Hematopoietic multipotent progenitor cell treated with erythropoietin and hydrocortisone succinate and interleukin-3 and kit ligand, for 8 days (in vitro differentiated cells): ENCODE measurements around the gene VWF.

Experiments used
- DNase-seq: peaks from one replicate; pipeline ENCODE4 v3.0.0-alpha.2; 2015

VWF gene

GRCh38 chr12:6056406-6057240 lies 67.8 kb downstream of the VWF start:
- peak; percentile 4 for DNase-seq

DNA sequence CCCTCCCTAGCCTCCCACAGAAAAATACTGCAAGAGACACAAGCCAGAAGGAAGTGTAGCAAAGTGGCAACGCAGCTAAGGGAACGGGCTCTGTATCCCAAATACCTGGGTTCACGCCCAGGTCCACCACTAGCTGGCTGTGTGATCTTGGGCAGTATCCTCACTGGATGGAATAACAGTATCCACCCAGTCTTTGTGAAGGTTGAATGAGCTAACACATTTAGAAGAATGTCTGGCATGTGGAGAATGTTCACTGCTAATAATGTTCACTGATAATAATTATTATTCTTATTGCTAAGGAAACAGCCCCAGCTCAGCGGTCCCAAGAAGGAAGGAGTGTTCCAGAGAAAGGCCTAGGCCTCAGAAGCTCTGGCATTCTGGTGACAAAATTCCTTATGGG lies 70.9 kb downstream of the VWF start:
- no peak for DNase-seq

GRCh38 chr12:6052940-6053329 lies 71.5 kb downstream of the VWF start:
- DNase-seq = no peak

DNA sequence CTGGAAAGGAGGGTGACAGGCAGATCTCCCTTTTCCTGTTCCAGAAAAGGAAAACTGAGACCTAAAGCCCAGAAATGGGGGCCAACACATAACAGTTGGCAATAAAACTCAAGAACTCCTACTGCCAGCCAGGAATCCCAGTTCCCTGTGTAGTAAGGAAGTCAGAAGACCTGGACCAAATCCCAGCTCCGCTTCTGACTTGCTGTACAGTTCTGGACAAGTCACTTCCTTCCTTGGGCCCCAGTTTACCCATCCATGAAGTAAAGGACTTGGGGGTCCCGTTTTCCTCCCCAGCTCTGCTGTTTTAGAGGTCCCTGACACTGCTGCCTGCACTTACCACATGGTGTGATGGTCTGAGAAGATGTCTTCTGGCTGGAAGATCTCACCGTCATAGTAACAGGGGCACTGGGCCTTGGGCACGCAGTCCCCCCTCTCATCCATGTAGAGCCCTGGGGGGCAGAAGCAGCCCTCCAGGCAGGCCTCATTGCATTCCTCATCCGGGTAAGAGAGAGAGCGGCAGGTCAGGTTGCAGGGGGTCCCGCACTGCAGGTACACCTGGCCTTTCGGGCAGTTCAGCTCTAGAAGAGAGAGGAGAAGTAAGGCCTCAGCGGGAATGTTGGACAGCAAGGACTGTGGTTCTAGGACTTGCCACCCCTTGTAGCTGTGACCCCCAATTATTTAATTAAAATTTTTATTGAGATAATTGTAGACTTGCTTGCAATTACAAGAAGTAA lies 72.1 kb downstream of the VWF start:
- DNase-seq = no peak

DNA sequence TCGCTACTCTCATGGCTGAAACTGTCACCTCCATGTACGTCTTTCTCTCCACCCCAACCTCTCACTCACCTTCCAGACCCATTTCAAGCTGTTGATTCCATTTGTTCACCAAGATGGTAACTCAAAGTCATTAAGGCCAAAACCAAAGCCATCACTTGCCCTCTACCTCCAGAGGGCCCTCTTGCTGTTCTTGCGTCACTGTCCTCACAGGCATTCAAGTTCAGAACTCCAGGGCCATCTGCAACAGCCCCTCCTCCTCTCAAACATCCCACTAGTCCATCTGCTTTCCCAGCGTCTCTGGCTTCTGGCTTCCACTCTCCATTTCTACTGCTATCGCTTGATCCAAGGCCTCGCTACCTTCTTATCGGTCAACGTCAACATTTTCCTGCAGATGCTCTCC lies 74.5 kb downstream of the VWF start:
- no peak for DNase-seq

DNA sequence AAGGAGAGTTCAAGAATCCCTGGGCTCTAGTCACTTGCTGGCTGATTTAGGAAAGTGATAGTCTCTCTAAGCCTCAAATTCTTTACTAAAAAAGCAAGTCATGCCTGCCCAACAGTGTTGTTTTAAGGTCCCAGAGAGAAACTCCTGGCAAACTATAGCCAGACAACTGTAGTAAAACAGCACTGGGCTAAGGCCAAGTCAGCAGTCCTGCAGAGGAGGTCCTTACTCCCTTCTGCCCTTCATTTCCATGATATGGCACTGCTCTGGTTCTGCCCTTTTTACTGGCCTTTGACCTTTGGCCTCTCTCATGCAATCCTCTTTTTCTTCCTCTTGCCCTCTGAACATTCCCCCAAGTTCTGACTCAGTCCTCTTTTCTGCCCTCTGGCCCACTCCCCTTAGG lies 74.9 kb downstream of the VWF start:
- DNase-seq = no peak

DNA sequence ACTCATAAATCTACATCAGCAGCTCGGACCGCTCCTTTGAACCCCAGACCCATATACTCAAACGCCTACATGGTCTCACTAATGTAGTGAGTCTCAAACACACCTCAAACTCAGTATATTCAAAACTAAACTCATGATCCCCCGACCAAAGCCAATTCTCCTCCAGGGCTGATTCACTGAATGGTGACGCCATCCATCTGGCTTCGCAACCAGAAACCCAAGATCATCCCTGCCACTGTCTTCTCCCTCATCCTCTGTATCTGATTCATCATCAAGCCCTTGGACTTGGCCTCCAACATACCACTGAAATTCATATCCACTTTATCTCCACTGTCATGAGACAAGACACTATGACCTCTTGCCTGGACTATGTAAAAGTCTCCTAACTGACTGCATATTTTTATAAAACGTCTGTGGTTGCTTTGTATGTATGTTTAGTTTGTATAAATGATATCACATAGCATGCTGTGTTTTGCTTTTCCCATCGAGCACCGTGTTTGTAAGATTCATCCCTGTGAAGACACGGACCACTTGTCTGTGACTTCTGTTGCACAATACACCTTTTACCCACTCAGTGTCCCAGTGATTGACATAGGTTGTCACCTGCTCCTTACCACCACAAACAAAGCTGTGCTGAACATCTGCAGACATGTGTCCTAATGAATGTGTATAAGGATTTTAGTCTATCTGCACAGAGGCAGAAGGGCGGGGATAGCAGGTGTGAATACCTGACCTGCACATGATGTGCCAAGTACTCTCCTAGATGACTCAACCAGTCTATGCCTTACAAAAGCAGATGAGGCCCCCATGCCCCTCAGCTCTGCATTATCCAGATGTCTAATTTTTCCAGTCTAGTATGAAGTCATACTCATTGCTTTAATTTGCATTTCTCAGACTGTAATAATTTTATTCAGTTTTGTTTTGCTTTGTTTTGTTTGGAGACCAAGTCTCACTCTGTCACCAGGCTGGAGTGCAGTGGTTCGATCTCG lies 76.9 kb downstream of the VWF start:
- DNase-seq = no peak

DNA sequence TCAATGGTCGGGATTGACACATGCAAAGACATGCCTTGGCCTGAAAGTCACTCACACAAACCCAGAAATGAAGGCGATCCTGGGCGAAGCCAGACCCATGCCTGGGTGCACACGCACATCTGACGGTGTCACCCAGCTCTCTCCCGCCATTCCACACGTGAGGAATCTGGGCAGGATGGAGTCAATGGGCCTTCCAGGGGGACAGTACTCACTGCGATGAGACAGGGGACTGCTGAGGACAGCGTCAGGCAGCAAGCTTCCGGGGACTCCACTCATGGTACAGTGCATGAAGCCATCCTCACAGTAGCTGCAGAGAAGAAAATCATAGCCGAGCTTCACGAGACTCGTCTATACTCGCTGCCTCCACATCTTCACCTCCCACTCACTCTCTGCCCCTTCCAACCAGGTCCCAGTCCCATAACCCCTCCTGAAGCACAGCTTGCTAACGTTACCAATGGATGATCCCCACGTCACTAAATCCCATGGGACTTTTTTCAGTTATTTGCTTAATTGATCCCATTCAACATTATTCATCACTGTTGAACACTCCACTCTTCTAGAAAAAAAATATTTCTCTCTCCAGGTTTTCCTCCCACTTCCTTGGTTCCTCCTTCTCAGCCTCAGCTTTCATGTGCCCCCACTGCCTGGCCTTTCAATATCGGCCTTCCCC lies 77.8 kb downstream of the VWF start:
- no peak for DNase-seq

DNA sequence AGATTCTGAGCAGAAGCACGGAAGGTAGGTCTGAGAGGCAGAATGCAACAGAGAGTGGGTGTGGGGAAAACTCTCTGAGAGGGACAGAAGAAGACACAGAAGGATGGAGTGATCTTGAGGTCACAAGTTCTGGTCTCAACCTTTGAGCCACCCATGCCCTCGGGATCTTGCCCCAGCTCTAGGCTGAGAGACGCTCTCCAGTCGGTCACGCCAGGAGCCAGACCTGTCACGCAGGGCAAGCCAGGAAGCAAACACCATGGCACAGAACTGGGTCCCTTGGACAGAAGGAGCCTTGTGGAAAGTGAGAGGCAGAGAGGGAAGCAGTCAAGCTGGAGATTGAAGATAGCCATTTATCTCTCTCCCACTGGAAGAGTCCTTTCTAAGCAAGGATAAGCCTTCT lies 79.0 kb downstream of the VWF start:
- DNase-seq = no peak

DNA sequence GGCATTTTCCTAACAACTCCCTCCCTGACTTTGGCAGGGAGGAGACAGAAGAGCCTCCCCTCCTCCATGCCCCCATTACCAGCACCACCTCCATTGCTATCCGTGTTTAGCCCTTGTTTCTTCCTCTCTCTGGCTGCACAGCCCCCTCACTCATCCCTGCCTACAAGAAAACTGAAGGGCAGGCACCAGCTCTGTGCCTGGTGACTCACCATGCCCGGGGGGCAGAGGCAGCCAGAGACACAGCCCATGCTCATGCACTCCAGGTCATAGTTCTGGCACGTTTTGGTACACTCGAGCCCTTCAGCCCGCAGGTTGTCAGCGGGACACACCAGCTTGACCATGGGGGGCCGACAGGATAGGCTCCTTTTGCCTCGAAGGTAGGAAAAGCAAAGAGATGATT lies 80.4 kb downstream of the VWF start:
- no peak for DNase-seq

- no peak for DNase-seq
Measured at GRCh38 chr12:6042446-6042845, 82.0 kb downstream of the VWF start.

DNA sequence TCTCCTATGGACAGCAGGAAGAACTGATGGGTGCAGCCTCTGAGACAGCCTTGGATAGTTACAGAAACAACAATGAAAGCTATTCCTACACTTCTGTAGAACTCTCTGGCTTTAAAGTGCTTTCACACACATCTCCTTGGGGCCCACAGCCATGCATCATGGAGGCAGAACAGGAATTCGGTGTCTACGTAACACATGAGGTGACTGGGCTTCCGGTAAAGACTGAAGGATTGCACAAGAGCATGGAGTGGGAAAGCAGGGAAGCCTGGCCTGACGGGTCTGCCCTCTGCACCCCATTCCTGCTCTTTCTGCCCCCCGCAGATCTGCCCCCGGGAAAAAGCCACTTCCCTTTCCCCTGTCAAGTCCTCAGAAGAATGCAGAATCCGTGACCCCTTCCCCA lies 82.6 kb downstream of the VWF start:
- no peak for DNase-seq

- no peak for DNase-seq
Measured at GRCh38 chr12:6040815-6041214, 83.7 kb downstream of the VWF start.

- peak; percentile 67 for DNase-seq
Measured at GRCh38 chr12:6039894-6040601, 84.4 kb downstream of the VWF start.

DNA sequence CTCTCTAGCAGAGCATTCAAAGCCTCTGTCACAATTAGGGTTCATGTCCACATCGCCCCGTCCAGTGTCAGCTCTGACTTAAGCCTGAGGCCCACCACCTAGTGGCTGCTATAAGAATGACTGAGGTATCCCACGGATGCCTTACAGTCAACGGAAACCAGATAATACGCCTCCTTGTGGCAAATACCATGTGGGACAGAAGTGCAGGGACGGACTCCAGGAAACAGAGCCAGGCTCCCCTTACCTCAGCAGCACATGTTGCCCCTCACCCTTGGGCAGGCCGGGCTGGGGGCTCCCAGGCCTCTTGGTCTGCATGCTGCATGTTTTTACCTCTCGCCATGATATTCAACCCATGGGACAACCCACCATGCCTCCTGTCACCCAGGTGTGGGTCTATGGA lies 86.3 kb downstream of the VWF start:
- peak; percentile 87 for DNase-seq

DNA sequence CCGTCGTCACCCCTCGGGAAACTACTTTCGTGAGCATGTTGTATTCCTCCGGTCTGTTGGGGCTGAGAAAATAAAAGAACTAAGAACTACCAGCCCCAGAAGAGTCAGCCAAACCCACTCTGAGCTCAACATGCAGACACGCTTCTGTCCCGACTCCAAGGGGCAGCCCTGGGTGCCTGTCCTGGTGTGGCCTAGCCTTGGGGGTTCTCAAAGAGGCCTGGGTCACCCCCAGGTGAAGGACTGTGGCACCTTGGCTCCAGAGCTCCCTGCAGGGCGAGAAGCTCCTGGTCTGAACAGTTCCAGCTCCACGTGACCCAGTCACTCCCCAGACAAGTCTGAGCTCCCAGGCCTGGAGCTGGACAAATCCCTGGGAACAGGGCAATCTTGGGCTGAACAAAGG lies 87.0 kb downstream of the VWF start:
- no peak for DNase-seq

- no peak for DNase-seq
Measured at GRCh38 chr12:6036509-6036908, 88.0 kb downstream of the VWF start.

DNA sequence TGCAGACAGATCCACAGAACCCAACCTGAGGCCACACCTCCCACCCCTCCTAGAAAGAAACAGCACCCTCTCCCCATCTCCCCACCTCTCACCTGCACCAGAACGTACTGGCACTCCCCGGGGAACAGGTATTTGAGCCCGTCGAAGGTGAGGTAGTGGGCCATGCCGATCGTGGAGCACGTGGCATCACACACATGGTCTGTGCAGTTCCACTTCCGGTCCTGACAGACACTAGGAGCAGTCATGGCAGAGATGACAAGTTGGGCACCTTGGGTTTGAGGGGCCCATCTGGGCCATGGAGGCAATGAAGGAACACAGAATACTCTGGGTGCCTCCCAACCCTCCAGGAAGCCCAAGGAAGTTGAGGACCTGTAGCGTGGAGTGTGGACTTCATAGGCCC lies 89.9 kb downstream of the VWF start:
- no peak for DNase-seq

GRCh38 chr12:6033546-6033945 lies 90.9 kb downstream of the VWF start:
- no peak for DNase-seq

- DNase-seq = no peak
Measured at GRCh38 chr12:6032726-6033125, 91.7 kb downstream of the VWF start.

DNA sequence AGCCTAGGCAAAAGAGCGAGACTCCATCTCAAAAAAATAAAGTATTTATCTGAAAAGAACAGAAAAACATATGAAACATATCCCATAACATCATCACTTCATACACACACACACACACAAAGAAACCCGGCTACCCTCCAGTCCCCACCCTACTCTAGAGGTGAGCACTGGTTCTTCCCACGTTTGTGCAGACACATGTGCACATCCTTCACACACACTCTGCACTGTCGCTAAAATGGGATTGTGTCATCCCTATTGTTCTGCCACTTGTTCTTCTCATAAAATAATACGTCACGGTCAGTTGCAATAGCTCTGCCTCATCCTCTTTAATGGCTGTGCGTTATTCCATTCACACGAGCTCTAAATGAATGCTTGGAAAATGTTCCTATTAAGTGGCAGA lies 93.5 kb downstream of the VWF start:
- DNase-seq = no peak

DNA sequence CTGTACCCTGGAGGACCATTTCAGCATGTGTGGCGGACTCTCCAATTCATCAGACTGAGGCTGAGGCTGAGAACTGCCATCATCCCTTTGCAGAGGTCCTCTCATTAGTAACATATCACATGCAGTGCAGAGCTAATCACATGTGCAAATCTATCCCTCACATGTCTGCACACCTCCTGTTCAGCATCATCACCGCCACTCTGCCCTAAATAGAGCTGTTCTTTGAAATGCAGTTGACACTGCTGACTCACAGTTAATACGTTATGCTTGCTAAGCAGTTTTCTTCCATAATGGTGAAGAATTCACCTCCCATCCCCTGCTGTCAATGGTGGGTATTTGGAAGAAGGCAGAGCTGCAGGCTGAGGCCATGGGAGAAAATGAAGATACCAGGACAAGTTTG lies 94.4 kb downstream of the VWF start:
- no peak for DNase-seq
